ENCODE results near the gene NUDT4. TPM values are rescaled to one million over a fixed set of nuclear protein-coding genes. Genes with fewer than 3 reads are reported as not detected.
A peak's percentile ranks its signal among the peaks of the same experiment; 100 is the strongest.

The NUDT4 gene
- total and polyA plus RNA-seq, 2 donors (not counting 3 experiments of a cell fraction or from before 2014, with no cell fraction given): 76.0 to 161 TPM

GRCh38 chr12:93390549-93391297 is 13.0 kb downstream of the NUDT4 start:
- no TSS peak for BruUV-seq (replicated peaks)
- DNase-seq (ENCODE audit: low read depth, low spot score) (no peak), FAIRE-seq (no peak)
- no peak overlapping the region for H3K4me3 ChIP-seq (replicated peaks in 1 of 3; ENCODE audit: insufficient read depth in 1 of 3, low read depth in 1 of 3, low read length in 3 of 3)
- peaks cover 81% of the 10 kb centered on the region for H3K79me2 ChIP-seq (ENCODE audit: control insufficient read depth, insufficient read depth, low read length)
- CTCF ChIA-PET: interaction anchor here (1.6 kb wide), 2 partner anchors 403 to 709 kb away, joined by 3 to 8 read pairs; no protein-coding TSS in a partner anchor
- no peak overlapping the region for H3K4me2 ChIP-seq (ENCODE audit: insufficient read depth, low read length)
- no peak overlapping the region for H2AFZ ChIP-seq (ENCODE audit: low read depth, low read length)
- H3K9ac ChIP-seq (replicated peaks; ENCODE audit: extremely low read depth, insufficient read depth, low read length): no peak overlapping the region
- H3K27ac ChIP-seq (ENCODE audit: insufficient read depth, low read depth, low read length): no peak overlapping the region
- peaks cover 23% of the 10 kb centered on the region for H4K20me1 ChIP-seq (replicated peaks; ENCODE audit: control insufficient read depth, extremely low read depth, insufficient read depth, low read length)
- no peaks in the 10 kb centered on the region for H3K9me3 ChIP-seq (replicated peaks; ENCODE audit: control insufficient read depth, insufficient read depth, low read length)
- no peaks in the 10 kb centered on the region for H3K9me1 ChIP-seq (replicated peaks; ENCODE audit: control insufficient read depth, extremely low read depth, insufficient read depth, low read length)
- intact Hi-C loops (cut with micrococcal nuclease): no loop called here
- H3K27me3 ChIP-seq (ENCODE audit: control insufficient read depth in 2 of 2, insufficient read depth in 2 of 2, low read length in 2 of 2): no peaks in the 10 kb centered on the region
- POLR2A ChIA-PET: no interaction called here
- TF ChIP-seq JUN (IDR thresholded peaks at IDR 0.05; ENCODE audit: borderline replicate concordance, insufficient read depth, insufficient read length, low read depth) (no peak), POLR2A (IDR thresholded peaks at IDR 0.05; ENCODE audit: low read depth, low read length) (peak; percentile 12)
- peaks cover 12 to 15% of the 10 kb centered on the region in 2 experiments for H3K36me3 ChIP-seq (ENCODE audit: control insufficient read depth in 2 of 2, extremely low read depth in 1 of 2, insufficient read depth in 2 of 2, low read length in 2 of 2)
- dilution Hi-C loops (cut with MboI; ENCODE audit: extremely low pct_ligation_motif_present, low sequenced_read_pairs): loop anchor here (25.0 kb wide), 1 partner anchor 378 kb away; no protein-coding TSS in a partner anchor
- peaks cover 12% of the 10 kb centered on the region for H3K4me1 ChIP-seq (ENCODE audit: control insufficient read depth, extremely low read depth, insufficient read depth, low read length)

- Histone ChIP-seq H3K4me1 (ENCODE audit: control insufficient read depth, extremely low read depth, insufficient read depth, low read length) (peaks cover under 1% of the 10 kb centered on the region), H3K27ac (ENCODE audit: insufficient read depth, low read depth, low read length) (no peak overlapping the region), H3K9ac (replicated peaks; ENCODE audit: extremely low read depth, insufficient read depth, low read length) (no peak overlapping the region), H3K79me2 (ENCODE audit: control insufficient read depth, insufficient read depth, low read length) (peaks cover 63% of the 10 kb centered on the region), H4K20me1 (replicated peaks; ENCODE audit: control insufficient read depth, extremely low read depth, insufficient read depth, low read length) (peaks cover 14% of the 10 kb centered on the region), H3K4me3 (replicated peaks in 1 of 3; ENCODE audit: insufficient read depth in 1 of 3, low read depth in 1 of 3, low read length in 3 of 3) (no peak overlapping the region), H2AFZ (ENCODE audit: low read depth, low read length) (no peak overlapping the region), H3K36me3 (ENCODE audit: control insufficient read depth in 2 of 2, extremely low read depth in 1 of 2, insufficient read depth in 2 of 2, low read length in 2 of 2) (peaks cover 18 to 24% of the 10 kb centered on the region in 2 experiments), H3K27me3 (ENCODE audit: control insufficient read depth in 2 of 2, insufficient read depth in 2 of 2, low read length in 2 of 2) (no peaks in the 10 kb centered on the region), H3K4me2 (ENCODE audit: insufficient read depth, low read length) (no peak overlapping the region), H3K9me1 (replicated peaks; ENCODE audit: control insufficient read depth, extremely low read depth, insufficient read depth, low read length) (no peaks in the 10 kb centered on the region), H3K9me3 (replicated peaks; ENCODE audit: control insufficient read depth, insufficient read depth, low read length) (no peaks in the 10 kb centered on the region)
- no peak for TF ChIP-seq CTCF (IDR thresholded peaks at IDR 0.05; ENCODE audit: extremely low read depth in 1 of 2, insufficient read depth in 1 of 2, low read depth in 1 of 2, low read length in 2 of 2)
- no peak for TF ChIP-seq POLR2AphosphoS5 (IDR thresholded peaks at IDR 0.05; ENCODE audit: insufficient read depth, low read depth, low read length)
- TF ChIP-seq FOS (IDR thresholded peaks at IDR 0.05; ENCODE audit: borderline replicate concordance, insufficient read depth, low read length): no peak
- no peak for TF ChIP-seq GATA2 (IDR thresholded peaks at IDR 0.05; ENCODE audit: insufficient read depth, insufficient read length, low read depth, low read length)
- TF ChIP-seq POLR2A (IDR thresholded peaks at IDR 0.05; ENCODE audit: low read depth, low read length): no peak
- TF ChIP-seq MYC (IDR thresholded peaks at IDR 0.05; ENCODE audit: low read depth, low read length): no peak
- TF ChIP-seq EZH2 (IDR thresholded peaks at IDR 0.05; ENCODE audit: borderline replicate concordance, low read depth, low read length, severe bottlenecking): no peak
- TF ChIP-seq, protein P1, sequence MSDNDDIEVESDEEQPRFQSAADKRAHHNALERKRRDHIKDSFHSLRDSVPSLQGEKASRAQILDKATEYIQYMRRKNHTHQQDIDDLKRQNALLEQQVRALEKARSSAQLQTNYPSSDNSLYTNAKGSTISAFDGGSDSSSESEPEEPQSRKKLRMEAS (IDR thresholded peaks at IDR 0.05; ENCODE audit: insufficient read depth, insufficient read length): no peak
- TF ChIP-seq JUN (IDR thresholded peaks at IDR 0.05; ENCODE audit: borderline replicate concordance, insufficient read depth, insufficient read length, low read depth): no peak
- POLR2A ChIA-PET: no interaction called here
- dilution Hi-C loops (cut with MboI; ENCODE audit: extremely low pct_ligation_motif_present, low sequenced_read_pairs): loop anchor here (25.0 kb wide), 1 partner anchor 381 kb away; no protein-coding TSS in a partner anchor
- FAIRE-seq: no peak
- intact Hi-C loops (cut with micrococcal nuclease): no loop called here
- no TSS peak for BruUV-seq (replicated peaks)
- CTCF ChIA-PET: no interaction called here
- DNase-seq (ENCODE audit: low read depth, low spot score): no peak
Measured at GRCh38 chr12:93393425-93393824, 15.7 kb downstream of the NUDT4 start.
